Suprapubic skin (tissue), 3 donors: ENCODE measurements around the gene ATAD5.
"Not testable (repeated sequence)": the region's sequence is repeated elsewhere in the genome, so short reads cannot be mapped to it uniquely, and the experiment has no call there.

ENCODE experiments used
- EP300 ChIP-seq: sonication (generic); formaldehyde crosslinking; IDR thresholded peaks from one replicate; pipeline ENCODE4 v1.6.1; 2017; ENCODE audit warnings: antibody characterized with exemption
- TF ChIP-seq, protein P1 (sequence below), 2 donors: fragments of 200-600 bp in 1 of 2; fragments of 450-650 bp in 1 of 2; sonication (generic) in 1 of 2; IDR thresholded peaks; one replicate each; pipeline ENCODE4 v1.5.1; 2016 to 2019; ENCODE audit warnings: antibody characterized with exemption in 2 of 2, mild to moderate bottlenecking in 1 of 2, moderate library complexity in 1 of 2

DNA sequence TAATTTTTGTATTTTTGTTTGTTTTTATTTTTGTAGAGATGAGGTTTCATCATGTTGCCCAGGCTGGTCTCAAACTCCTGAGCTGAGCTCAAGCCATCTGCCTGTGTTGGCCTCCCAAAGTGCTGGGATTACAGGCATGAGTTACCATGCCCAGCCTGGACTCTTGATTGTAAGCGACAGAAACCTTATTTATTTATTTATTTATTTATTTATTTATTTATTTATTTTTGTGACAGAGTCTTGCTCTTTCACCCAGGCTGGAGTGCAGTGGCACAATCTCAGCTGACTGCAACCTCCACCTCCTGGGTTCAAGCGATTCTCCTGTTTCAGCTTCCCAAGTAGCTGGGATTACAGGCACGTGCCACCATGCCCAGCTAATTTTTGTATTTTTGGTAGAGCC, 98.1 kb downstream of the ATAD5 start:
- TF ChIP-seq, protein P1, sequence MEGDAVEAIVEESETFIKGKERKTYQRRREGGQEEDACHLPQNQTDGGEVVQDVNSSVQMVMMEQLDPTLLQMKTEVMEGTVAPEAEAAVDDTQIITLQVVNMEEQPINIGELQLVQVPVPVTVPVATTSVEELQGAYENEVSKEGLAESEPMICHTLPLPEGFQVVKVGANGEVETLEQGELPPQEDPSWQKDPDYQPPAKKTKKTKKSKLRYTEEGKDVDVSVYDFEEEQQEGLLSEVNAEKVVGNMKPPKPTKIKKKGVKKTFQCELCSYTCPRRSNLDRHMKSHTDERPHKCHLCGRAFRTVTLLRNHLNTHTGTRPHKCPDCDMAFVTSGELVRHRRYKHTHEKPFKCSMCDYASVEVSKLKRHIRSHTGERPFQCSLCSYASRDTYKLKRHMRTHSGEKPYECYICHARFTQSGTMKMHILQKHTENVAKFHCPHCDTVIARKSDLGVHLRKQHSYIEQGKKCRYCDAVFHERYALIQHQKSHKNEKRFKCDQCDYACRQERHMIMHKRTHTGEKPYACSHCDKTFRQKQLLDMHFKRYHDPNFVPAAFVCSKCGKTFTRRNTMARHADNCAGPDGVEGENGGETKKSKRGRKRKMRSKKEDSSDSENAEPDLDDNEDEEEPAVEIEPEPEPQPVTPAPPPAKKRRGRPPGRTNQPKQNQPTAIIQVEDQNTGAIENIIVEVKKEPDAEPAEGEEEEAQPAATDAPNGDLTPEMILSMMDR (IDR thresholded peaks at IDR 0.05), result not testable (repeated sequence)
- not testable (repeated sequence) for TF ChIP-seq EP300
